IMR-90 (cell line): Measurements from ENCODE around the gene DCLK1. TPM values are rescaled to one million over a fixed set of nuclear protein-coding genes. Genes with fewer than 3 reads are reported as not detected.

ENCODE experiments used
- ATAC-seq: fragments of 200-7000 bp; cut with Tn5 transposase; 2 replicates; pipeline ENCODE4 v1.9.1; 2020; ENCODE audit warnings: low read depth, mild to moderate bottlenecking, moderate library complexity
- BruUV-seq: library from RNA; stranded (reverse); fragments of 400-500 nt; replicated peaks from 2 replicates; lab custom pipeline; 2021; lab: Mats Ljungman, UMichigan
- CTCF ChIA-PET: fragments of 300-600 bp; formaldehyde crosslinking; extraction: SDS; loops from one replicate; lab custom pipeline; 2021; ENCODE audit warnings: antibody characterized with exemption; lab: Yijun Ruan, JAX
- POLR2A ChIA-PET: fragments of 300-600 bp; sonication (Branson Sonifier 250); formaldehyde crosslinking; loops from one replicate; lab custom pipeline; 2022; ENCODE audit warnings: antibody characterized with exemption; ENCODE audit not compliant: unreplicated experiment; lab: Charles Lee
- DNase-seq: peaks from one replicate; pipeline ENCODE4 v3.0.0; 2013
- H2AFZ ChIP-seq: replicated peaks from 2 replicates; pipeline ENCODE3; 2013; ENCODE audit warnings: low read length, mild to moderate bottlenecking; ENCODE audit not compliant: poor library complexity
- H2AK5ac ChIP-seq: 2 replicates; pipeline ENCODE4 v1.6.1; 2013; ENCODE audit warnings: low read depth, low read length, inconsistent platforms
- H2AK9ac ChIP-seq: replicated peaks from 2 replicates; pipeline ENCODE3; 2013; ENCODE audit warnings: mild to moderate bottlenecking, low read depth, low read length, moderate library complexity; ENCODE audit not compliant: poor library complexity
- H2BK120ac ChIP-seq: 2 replicates; pipeline ENCODE4 v1.6.1; 2013; ENCODE audit warnings: low read depth, low read length, inconsistent platforms
- H2BK15ac ChIP-seq: 3 replicates; pipeline ENCODE4 v1.6.1; 2013; ENCODE audit warnings: low read depth, low read length, inconsistent platforms
- H2BK20ac ChIP-seq: 2 replicates; pipeline ENCODE4 v1.6.1; 2013; ENCODE audit warnings: low read depth, mild to moderate bottlenecking, inconsistent platforms, low read length, moderate library complexity
- H2BK5ac ChIP-seq: 2 replicates; pipeline ENCODE4 v1.6.1; 2013; ENCODE audit warnings: mild to moderate bottlenecking, low read depth, low read length, inconsistent platforms; ENCODE audit not compliant: poor library complexity, severe bottlenecking
- H3K14ac ChIP-seq: replicated peaks from 2 replicates; pipeline ENCODE4 v1.6.1; 2013; ENCODE audit warnings: low read depth, low read length, inconsistent platforms
- H3K18ac ChIP-seq: 2 replicates; pipeline ENCODE4 v1.6.1; 2013; ENCODE audit warnings: low read depth, low read length, control low read depth
- H3K23ac ChIP-seq: 2 replicates; pipeline ENCODE4 v1.6.1; 2013; ENCODE audit warnings: low read depth, low read length, inconsistent platforms
- H3K27ac ChIP-seq: 2 replicates; pipeline ENCODE4 v1.5.1; 2013; ENCODE audit warnings: mild to moderate bottlenecking, control low read depth, low read length; ENCODE audit not compliant: insufficient read depth
- H3K27me3 ChIP-seq: 2 replicates; pipeline ENCODE4 v1.6.1; 2013; ENCODE audit warnings: low read length; ENCODE audit not compliant: control insufficient read depth, insufficient read depth
- H3K36me3 ChIP-seq: 2 replicates; pipeline ENCODE4 v1.6.1; 2013; ENCODE audit warnings: low read length, mixed read lengths; ENCODE audit not compliant: control insufficient read depth, insufficient read depth
- H3K4ac ChIP-seq: 2 replicates; pipeline ENCODE4 v1.6.1; 2013; ENCODE audit warnings: low read depth, low read length, inconsistent platforms
- H3K4me1 ChIP-seq: 2 replicates; pipeline ENCODE4 v1.6.1; 2013; ENCODE audit warnings: low read length, mixed read lengths; ENCODE audit not compliant: control insufficient read depth, insufficient read depth
- H3K4me2 ChIP-seq: 2 replicates; pipeline ENCODE4 v1.6.1; 2013; ENCODE audit warnings: low read depth, mild to moderate bottlenecking, control low read depth, low read length, moderate library complexity
- H3K4me3 ChIP-seq: 2 replicates; pipeline ENCODE4 v1.5.1; 2013; ENCODE audit warnings: low read depth, mild to moderate bottlenecking, control low read depth, low read length, moderate library complexity; ENCODE audit not compliant: insufficient read depth
- H3K56ac ChIP-seq: 2 replicates; pipeline ENCODE4 v1.6.1; 2013; ENCODE audit warnings: low read length, inconsistent platforms; ENCODE audit not compliant: insufficient read depth; ENCODE audit errors: extremely low read depth
- H3K79me1 ChIP-seq, 2 experiments: 2 replicates each; pipeline ENCODE4 v1.6.1; 2013; ENCODE audit warnings: low read length in 2 of 2, inconsistent platforms in 1 of 2, low read depth in 1 of 2
- H3K9ac ChIP-seq: 2 replicates; pipeline ENCODE4 v1.6.1; 2013; ENCODE audit warnings: low read depth, low read length, control low read depth
- H3K9me1 ChIP-seq: 2 replicates; pipeline ENCODE4 v1.6.1; 2013; ENCODE audit warnings: low read length, inconsistent platforms; ENCODE audit not compliant: insufficient read depth
- H3K9me3 ChIP-seq: 2 replicates; pipeline ENCODE4 v1.6.1; 2013; ENCODE audit warnings: low read length; ENCODE audit not compliant: control insufficient read depth, insufficient read depth
- H4K20me1 ChIP-seq: 2 replicates; pipeline ENCODE4 v1.6.1; 2013; ENCODE audit warnings: low read length, inconsistent platforms; ENCODE audit not compliant: insufficient read depth
- H4K5ac ChIP-seq: 2 replicates; pipeline ENCODE4 v1.6.1; 2013; ENCODE audit warnings: mild to moderate bottlenecking, low read depth, low read length, control low read depth
- H4K8ac ChIP-seq, 2 experiments: 2 replicates each; pipeline ENCODE4 v1.6.1; 2013; ENCODE audit warnings: low read depth in 2 of 2, low read length in 2 of 2, control low read depth in 1 of 2, inconsistent platforms in 1 of 2
- H4K91ac ChIP-seq: 2 replicates; pipeline ENCODE4 v1.6.1; 2013; ENCODE audit warnings: low read depth, low read length, inconsistent platforms; ENCODE audit not compliant: insufficient read depth
- BHLHE40 ChIP-seq: fragments of 150-350 bp; IDR thresholded peaks from 2 replicates; pipeline ENCODE4 v1.6.1; 2016; ENCODE audit warnings: mild to moderate bottlenecking, low read depth, low read length
- CHD1 ChIP-seq: IDR thresholded peaks from 2 replicates; pipeline ENCODE4 v1.6.1; 2012; ENCODE audit warnings: low read depth, low read length, improper control_type of control experiment
- RAD21 ChIP-seq: IDR thresholded peaks from 2 replicates; pipeline ENCODE4 v1.6.1; 2012; ENCODE audit warnings: low read length, improper control_type of control experiment
- RCOR1 ChIP-seq: IDR thresholded peaks from 2 replicates; pipeline ENCODE4 v1.6.1; 2012; ENCODE audit warnings: mild to moderate bottlenecking, low read length, improper control_type of control experiment; ENCODE audit not compliant: insufficient replicate concordance
- RFX5 ChIP-seq: IDR thresholded peaks from 2 replicates; pipeline ENCODE4 v1.8.0; 2012; ENCODE audit warnings: low read depth, mild to moderate bottlenecking, low read length, moderate library complexity
- SMC3 ChIP-seq: fragments of 150-350 bp; IDR thresholded peaks from 2 replicates; pipeline ENCODE4 v1.6.1; 2016; ENCODE audit warnings: low read depth, mild to moderate bottlenecking, antibody characterized with exemption, low read length, moderate library complexity
- USF2 ChIP-seq: fragments of 150-350 bp; IDR thresholded peaks from 2 replicates; pipeline ENCODE4 v1.6.1; 2017; ENCODE audit warnings: mild to moderate bottlenecking, antibody characterized with exemption, low read length, low read depth
- WGBS, 2 experiments: methylation state at CpG; one replicate each; pipeline versions ENCODE4 v1.1.5 to v1.1.7; 2013; ENCODE audit warnings: missing lambda C conversion rate in 2 of 2; ENCODE audit not compliant: insufficient read length in 1 of 2; ENCODE audit errors: extremely low coverage in 2 of 2; 5-methylcytosine and 5-hydroxymethylcytosine counted together
- dilution Hi-C: fragments of 300-500 bp; cut with HindIII; formaldehyde crosslinking; loops from one replicate; pipeline ENCODE4 v1.14.3; 2018; ENCODE audit warnings: low sequenced_read_pairs; ENCODE audit not compliant: unreplicated experiment
- in situ Hi-C: fragments of 300-500 bp; cut with MboI; formaldehyde crosslinking; loops from 3 replicates; pipeline ENCODE4 v1.14.3; 2019; ENCODE audit warnings: low sequenced_read_pairs, inconsistent platforms, mixed read lengths
- intact Hi-C: fragments of 100-400 bp; cut with micrococcal nuclease; formaldehyde crosslinking; loops from 2 replicates; pipeline ENCODE4 v1.10.0; 2022
- polyA plus RNA-seq, 3 experiments: library from polyadenylated mRNA; depleted of rRNA; stranded (reverse); fragments of >200 nt; gene quantifications; 2 replicates each; pipeline ENCODE4 v1.2.3, GENCODE V29; 2012; ENCODE audit warnings: low replicate concordance in 1 of 3
- total RNA-seq: library from RNA; depleted of rRNA; stranded (reverse); fragments of >200 nt; gene quantifications from 2 replicates; pipeline ENCODE4 v1.2.3, GENCODE V29; 2012

Gene DCLK1
- total and polyA plus RNA-seq, 2 of the 4 experiments (the other 2 are of a cell fraction), result under 0.01 to 0.02 TPM

DNA sequence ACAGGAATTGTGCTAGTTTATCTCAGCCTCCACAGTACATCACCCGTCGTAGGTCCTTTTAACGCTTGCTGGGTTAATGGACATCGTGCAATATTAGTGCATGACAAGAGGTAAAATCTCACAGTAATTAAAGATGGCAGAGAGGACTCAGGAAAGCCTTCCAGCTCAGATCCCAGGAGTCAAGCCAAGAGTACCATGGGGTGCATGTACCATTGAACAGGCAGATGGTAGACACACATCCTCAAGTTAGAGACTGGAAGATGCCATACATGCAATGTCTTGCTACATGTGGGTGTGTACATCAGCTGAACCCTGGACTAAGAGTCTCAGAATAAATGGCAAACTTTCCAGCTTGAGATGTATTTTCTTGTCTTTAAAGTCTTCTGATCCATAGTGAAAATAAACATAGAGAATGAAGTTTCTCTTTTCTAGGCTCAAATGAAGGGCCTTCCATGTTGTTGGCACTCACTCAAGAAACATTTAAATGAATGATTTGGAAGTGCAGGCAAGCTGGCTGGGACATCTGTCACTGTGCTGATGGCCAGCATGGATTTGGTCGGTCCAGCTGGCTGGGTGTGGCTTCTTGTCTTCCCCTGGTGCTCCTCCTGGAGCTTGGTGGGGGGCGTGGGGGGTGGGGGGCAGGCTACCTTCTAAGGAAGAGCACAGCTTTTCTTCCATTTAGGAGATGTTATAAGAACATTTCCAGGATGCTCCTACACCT, 363.8 kb downstream of the DCLK1 start (continued):
- TF ChIP-seq USF2, result no peak

DNA sequence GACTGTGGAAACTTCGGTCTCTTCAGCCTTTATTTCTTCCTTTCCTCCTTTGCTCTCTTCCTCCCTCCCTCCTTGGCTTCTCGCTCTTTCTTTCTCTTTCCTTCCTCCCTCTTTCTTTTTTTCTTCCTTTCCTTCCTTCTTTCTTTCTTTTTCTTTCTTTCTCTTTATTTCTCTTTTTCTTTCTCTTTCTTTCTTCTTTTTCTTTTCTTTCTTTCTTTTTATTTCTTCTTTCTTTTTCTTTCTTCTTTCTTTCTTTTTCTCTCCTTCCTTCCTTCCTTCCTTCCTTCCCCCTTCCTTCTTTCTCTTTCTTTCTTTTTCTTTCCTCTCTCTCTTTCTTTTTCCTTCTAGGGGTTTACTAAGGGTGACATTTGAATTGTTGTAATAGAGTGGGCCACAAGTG, 364.5 kb downstream of the DCLK1 start:
- no peak overlapping the region for H3K4ac ChIP-seq
- POLR2A ChIA-PET, result no interaction called here
- WGBS, 2 experiments, result 94% methylated on average over 2 of the region's 2 CpGs; no CpG with 5 or more reads in 1 of the 2 experiments
- intact Hi-C loops, result no loop called here
- no peak overlapping the region for H3K9ac ChIP-seq
- no TSS peak for BruUV-seq
- TF ChIP-seq RAD21, result no peak
- no peak for TF ChIP-seq RCOR1
- no peak for TF ChIP-seq SMC3
- TF ChIP-seq CHD1, result no peak
- no peak for TF ChIP-seq RFX5
- no peak for TF ChIP-seq BHLHE40
- 0 out of 2 replicates have a peak, but pooled peaks cover 4% of the 10 kb centered on the region for H3K9me1 ChIP-seq
- H3K36me3 ChIP-seq, result no peaks in the 10 kb centered on the region
- no peaks in the 10 kb centered on the region for H3K79me1 ChIP-seq
- H2BK15ac ChIP-seq, result 0 out of 3 replicates have a peak overlapping the region, but pooled peaks have one; percentile 74
- H3K56ac ChIP-seq, result no peak overlapping the region
- CTCF ChIA-PET, result no interaction called here
- no peak overlapping the region for H4K5ac ChIP-seq
- peaks cover 5% of the 10 kb centered on the region for H3K4me1 ChIP-seq
- H3K4me3 ChIP-seq, result no peak overlapping the region
- peak overlapping the region; percentile 77 for H2BK120ac ChIP-seq
- H3K14ac ChIP-seq, result no peak overlapping the region; the same call in 1 of the 2 replicates
- H3K4me2 ChIP-seq, result no peak overlapping the region
- dilution Hi-C loops, result no loop called here
- H2BK20ac ChIP-seq, result peak overlapping the region; percentile 39
- DNase-seq (no peak), ATAC-seq (no peak)
- no peak overlapping the region for H2AFZ ChIP-seq
- in situ Hi-C loops, result no loop called here
- no peak overlapping the region; a peak in 1 of 4 replicates for H4K8ac ChIP-seq
- no peak overlapping the region for H3K23ac ChIP-seq
- no peak overlapping the region; the same call in 1 of the 2 replicates for H2AK5ac ChIP-seq
- no peaks in the 10 kb centered on the region for H4K20me1 ChIP-seq
- no peaks in the 10 kb centered on the region for H3K9me3 ChIP-seq
- H4K91ac ChIP-seq, result peak overlapping the region; percentile 13; the same call in 1 of the 2 replicates
- H3K27ac ChIP-seq, result no peak overlapping the region
- no peak overlapping the region for H3K18ac ChIP-seq
- no peaks in the 10 kb centered on the region for H3K27me3 ChIP-seq
- H2BK5ac ChIP-seq, result no peak overlapping the region
- no peak overlapping the region for H2AK9ac ChIP-seq
